Activated CD4-positive, alpha-beta T cell treated with anti-CD3 and anti-CD28 coated beads, Interleukin-2, amount 10 ng/mL, durations not matched to agents 7 days and 5 days (primary cell): ENCODE results near the gene GALNT3. TPM values are rescaled to one million over a fixed set of nuclear protein-coding genes. Genes with fewer than 3 reads are reported as not detected.

ENCODE experiments used
- CTCF ChIA-PET: fragments of 350-600 bp; sonication (Branson Sonifier 250); formaldehyde crosslinking; loops from one replicate; lab custom pipeline; 2021; ENCODE audit warnings: antibody characterized with exemption; lab: Charles Lee
- POLR2A ChIA-PET: fragments of 350-600 bp; sonication (Branson Sonifier 250); formaldehyde crosslinking; loops from one replicate; lab custom pipeline; 2021; ENCODE audit warnings: antibody characterized with exemption; lab: Charles Lee
- DNase-seq: peaks from one replicate; pipeline ENCODE4 v3.0.0-alpha.2; 2020
- H3K27ac Mint-ChIP-seq: one replicate; pipeline ENCODE4 v1.8.0; 2021; ENCODE audit warnings: mild to moderate bottlenecking, moderate library complexity, mixed read lengths
- H3K27me3 Mint-ChIP-seq: one replicate; pipeline ENCODE4 v1.8.0; 2021; ENCODE audit warnings: mixed read lengths
- H3K36me3 Mint-ChIP-seq: one replicate; pipeline ENCODE4 v1.8.0; 2021; ENCODE audit warnings: low read depth, mixed read lengths
- H3K4me1 Mint-ChIP-seq: one replicate; pipeline ENCODE4 v1.8.0; 2021; ENCODE audit warnings: mixed read lengths
- H3K4me3 Mint-ChIP-seq: one replicate; pipeline ENCODE4 v1.8.0; 2021; ENCODE audit warnings: mild to moderate bottlenecking, moderate library complexity, mixed read lengths
- H3K9me3 Mint-ChIP-seq: one replicate; pipeline ENCODE4 v1.8.0; 2021; ENCODE audit warnings: mixed read lengths
- total RNA-seq, 2 experiments: library from RNA; stranded (reverse); gene quantifications; one replicate each; pipeline ENCODE4 v1.2.3, GENCODE V29; 2021

GALNT3 gene
- total RNA-seq, 2 experiments from 2014 or later: 9.0 to 9.9 TPM

GRCh38 chr2:165815299-165816141 lies 21.5 kb upstream of the GALNT3 start:
- POLR2A ChIA-PET: no interaction called here
- DNase-seq: no peak
- Mint-ChIP-seq H3K27ac (no peak overlapping the region), H3K36me3 (no peaks in the 10 kb centered on the region), H3K4me1 (no peaks in the 10 kb centered on the region), H3K4me3 (no peak overlapping the region), H3K9me3 (no peaks in the 10 kb centered on the region), H3K27me3 (no peaks in the 10 kb centered on the region)
- CTCF ChIA-PET: no interaction called here

GRCh38 chr2:165814473-165814872 lies 20.4 kb upstream of the GALNT3 start:
- H3K4me3 Mint-ChIP-seq: no peak overlapping the region
- POLR2A ChIA-PET: no interaction called here
- H3K27me3 Mint-ChIP-seq: no peaks in the 10 kb centered on the region
- no peak overlapping the region for H3K27ac Mint-ChIP-seq
- no peaks in the 10 kb centered on the region for H3K9me3 Mint-ChIP-seq
- no peaks in the 10 kb centered on the region for H3K4me1 Mint-ChIP-seq
- no peaks in the 10 kb centered on the region for H3K36me3 Mint-ChIP-seq
- DNase-seq: no peak
- CTCF ChIA-PET: interaction anchor here (1.2 kb wide), 1 partner anchor 465 kb away, joined by 3 read pairs; no protein-coding TSS in a partner anchor

GRCh38 chr2:165811592-165812370 lies 17.7 kb upstream of the GALNT3 start:
- no peaks in the 10 kb centered on the region for H3K36me3 Mint-ChIP-seq
- CTCF ChIA-PET: no interaction called here

GRCh38 chr2:165810418-165810817 lies 16.4 kb upstream of the GALNT3 start:
- Mint-ChIP-seq H3K27me3 (no peaks in the 10 kb centered on the region), H3K4me1 (no peaks in the 10 kb centered on the region), H3K27ac (no peak overlapping the region), H3K9me3 (no peaks in the 10 kb centered on the region), H3K36me3 (no peaks in the 10 kb centered on the region), H3K4me3 (no peak overlapping the region)
- POLR2A ChIA-PET: no interaction called here
- no peak for DNase-seq
- CTCF ChIA-PET: no interaction called here

More at GRCh38 chr2:165811592-165812370, 17.7 kb upstream of the GALNT3 start:
- Mint-ChIP-seq H3K27me3 (no peaks in the 10 kb centered on the region), H3K4me1 (no peaks in the 10 kb centered on the region), H3K27ac (no peak overlapping the region), H3K9me3 (no peaks in the 10 kb centered on the region), H3K4me3 (no peak overlapping the region)
- no peak for DNase-seq
- POLR2A ChIA-PET: no interaction called here

GRCh38 chr2:165804719-165805118 lies 10.7 kb upstream of the GALNT3 start:
- Mint-ChIP-seq H3K9me3 (peaks cover 4% of the 10 kb centered on the region), H3K4me3 (no peak overlapping the region), H3K36me3 (peaks cover 5% of the 10 kb centered on the region), H3K27ac (no peak overlapping the region), H3K27me3 (peaks cover 8% of the 10 kb centered on the region), H3K4me1 (no peaks in the 10 kb centered on the region)
- POLR2A ChIA-PET: no interaction called here
- no peak for DNase-seq
- CTCF ChIA-PET: no interaction called here

- POLR2A ChIA-PET: no interaction called here
- Mint-ChIP-seq H3K27ac (no peak overlapping the region), H3K4me1 (no peaks in the 10 kb centered on the region), H3K9me3 (peaks cover 4% of the 10 kb centered on the region), H3K27me3 (peaks cover 12% of the 10 kb centered on the region), H3K36me3 (peaks cover 6% of the 10 kb centered on the region), H3K4me3 (no peak overlapping the region)
- CTCF ChIA-PET: interaction anchor here (0.6 to 1.3 kb wide), 2 partner anchors 9 to 91 kb away, joined by 3 to 5 read pairs; partner anchors contain the start of gene GALNT3
- no peak for DNase-seq
These were observed 9.2 kb upstream of the GALNT3 start for GRCh38 chr2:165803123-165803760.

- CTCF ChIA-PET: no interaction called here
These were observed 7.1 kb upstream of the GALNT3 start for GRCh38 chr2:165801176-165801575.

GRCh38 chr2:165796819-165797530 lies 2.9 kb upstream of the GALNT3 start:
- DNase-seq: no peak

More at GRCh38 chr2:165801176-165801575, 7.1 kb upstream of the GALNT3 start:
- peaks cover 7% of the 10 kb centered on the region for H3K4me1 Mint-ChIP-seq
- H3K27ac Mint-ChIP-seq: no peak overlapping the region
- peaks cover 21% of the 10 kb centered on the region for H3K27me3 Mint-ChIP-seq
- H3K4me3 Mint-ChIP-seq: no peak overlapping the region
- peaks cover 10% of the 10 kb centered on the region for H3K36me3 Mint-ChIP-seq
- DNase-seq: no peak
- POLR2A ChIA-PET: no interaction called here
- peaks cover 4% of the 10 kb centered on the region for H3K9me3 Mint-ChIP-seq

GRCh38 chr2:165796129-165796528 lies 2.1 kb upstream of the GALNT3 start:
- no peak for DNase-seq
- Mint-ChIP-seq H3K36me3 (peaks cover 21% of the 10 kb centered on the region), H3K27ac (no peak overlapping the region), H3K27me3 (peaks cover 24% of the 10 kb centered on the region), H3K4me3 (no peak overlapping the region), H3K4me1 (peaks cover 43% of the 10 kb centered on the region), H3K9me3 (peaks cover 2% of the 10 kb centered on the region)
- POLR2A ChIA-PET: no interaction called here
- CTCF ChIA-PET: interaction anchor here (1.8 to 2.0 kb wide), 2 partner anchors 18 to 78 kb away, joined by 3 to 4 read pairs; no protein-coding TSS in a partner anchor

More at GRCh38 chr2:165796819-165797530, 2.9 kb upstream of the GALNT3 start:
- Mint-ChIP-seq H3K4me3 (no peak overlapping the region), H3K27me3 (peaks cover 22% of the 10 kb centered on the region), H3K27ac (no peak overlapping the region), H3K9me3 (peaks cover 4% of the 10 kb centered on the region), H3K4me1 (peaks cover 36% of the 10 kb centered on the region), H3K36me3 (peaks cover 19% of the 10 kb centered on the region)
- POLR2A ChIA-PET: no interaction called here
- CTCF ChIA-PET: interaction anchor here (2.0 kb wide), 1 partner anchor 18 kb away, joined by 4 read pairs; no protein-coding TSS in a partner anchor

GRCh38 chr2:165795011-165795410 lies 964 bp upstream of the GALNT3 start:
- peaks cover 19% of the 10 kb centered on the region for H3K36me3 Mint-ChIP-seq
- peaks cover 21% of the 10 kb centered on the region for H3K27me3 Mint-ChIP-seq
- H3K4me1 Mint-ChIP-seq: peaks cover 43% of the 10 kb centered on the region
- no peaks in the 10 kb centered on the region for H3K9me3 Mint-ChIP-seq
- ChIA-PET POLR2A (no interaction called here), CTCF (interaction anchor here (0.6 to 2.0 kb wide), 5 partner anchors 8 to 79 kb away, joined by 3 to 5 read pairs (median 4); no protein-coding TSS in a partner anchor)
- H3K27ac Mint-ChIP-seq: peak overlapping the region; percentile 94
- no peak for DNase-seq
- H3K4me3 Mint-ChIP-seq: peak overlapping the region; percentile 91

GRCh38 chr2:165794536-165794928 lies 485 bp upstream of the GALNT3 start:
- H3K36me3 Mint-ChIP-seq: peaks cover 16% of the 10 kb centered on the region
- H3K27me3 Mint-ChIP-seq: peaks cover 18% of the 10 kb centered on the region
- peak overlapping the region; percentile 94 for H3K27ac Mint-ChIP-seq
- H3K4me3 Mint-ChIP-seq: peak overlapping the region; percentile 91
- H3K4me1 Mint-ChIP-seq: peaks cover 43% of the 10 kb centered on the region
- no peaks in the 10 kb centered on the region for H3K9me3 Mint-ChIP-seq
- ChIA-PET CTCF (interaction anchor here (1.1 to 1.8 kb wide), 3 partner anchors 9 to 80 kb away, joined by 3 to 5 read pairs (median 4); no protein-coding TSS in a partner anchor), POLR2A (no interaction called here)
- peak; percentile 79 for DNase-seq
